ENCODE measurements around the gene HTR3B. TPM values are rescaled to one million over a fixed set of nuclear protein-coding genes. Genes with fewer than 3 reads are reported as not detected.

Gene HTR3B
- total RNA-seq, 1 experiment from 2014 or later, result not detected

GRCh38 chr11:113907681-113908080, 3.1 kb downstream of the HTR3B start:
- no peak overlapping the region for H3K4me2 ChIP-seq (ENCODE audit: insufficient read depth, insufficient read length, low read length)
- no peak overlapping the region for H2AK5ac ChIP-seq (ENCODE audit: insufficient read length, low read length)
- no peak overlapping the region for H3K14ac ChIP-seq (ENCODE audit: insufficient read depth, low read length)
- Mint-ChIP-seq H3K9me3 (no peaks in the 10 kb centered on the region; a peak in 1 of 5 replicates), H3K36me3 (ENCODE audit: insufficient read depth in 1 of 3, low read depth in 3 of 3) (no peaks in the 10 kb centered on the region), H3K4me3 (no peak overlapping the region), H3K27ac (no peak overlapping the region), H3K27me3 (ENCODE audit: low read depth) (no peaks in the 10 kb centered on the region; the same call in none of the 2 replicates), H3K4me1 (peaks cover 16% of the 10 kb centered on the region in 2 experiments)
- H3K23ac ChIP-seq (ENCODE audit: insufficient read length, low read depth, low read length), result no peak overlapping the region
- H4K20me1 ChIP-seq (ENCODE audit: control insufficient read depth, insufficient read depth, insufficient read length), result peaks cover 2% of the 10 kb centered on the region
- H3K27ac ChIP-seq (ENCODE audit: insufficient read length, low read depth, low read length), result no peak overlapping the region
- no peak overlapping the region for H3K56ac ChIP-seq (ENCODE audit: insufficient read length, low read depth, low read length)
- H3K9ac ChIP-seq (ENCODE audit: extremely low read depth, insufficient read length, low read length), result no peak overlapping the region
- no peak overlapping the region for H2BK15ac ChIP-seq (ENCODE audit: low read depth, low read length)
- H3K4ac ChIP-seq (ENCODE audit: low read depth, low read length), result no peak overlapping the region
- H3K23me2 ChIP-seq (ENCODE audit: insufficient read length, low read depth, low read length, poor library complexity, severe bottlenecking), result no peaks in the 10 kb centered on the region
- DNase-seq, result no peak
- no peak overlapping the region for H3K18ac ChIP-seq (ENCODE audit: insufficient read length, low read depth, low read length)
- H4K91ac ChIP-seq (ENCODE audit: insufficient read length, low read depth, low read length), result no peak overlapping the region
- no peak overlapping the region for H2AFZ ChIP-seq (ENCODE audit: low read length)
- H2BK20ac ChIP-seq (ENCODE audit: low read depth, low read length, poor library complexity, severe bottlenecking), result no peak overlapping the region
- H4K8ac ChIP-seq (replicated peaks; ENCODE audit: insufficient read length, low read depth, low read length), result no peak overlapping the region
- H3K4me1 ChIP-seq (ENCODE audit: insufficient read depth, low read length), result peaks cover 3% of the 10 kb centered on the region; the same call in 1 of the 2 replicates
- H4K5ac ChIP-seq (ENCODE audit: insufficient read length, low read depth, low read length), result no peak overlapping the region
- H3K9me3 ChIP-seq (ENCODE audit: control insufficient read depth, low read depth, low read length), result no peaks in the 10 kb centered on the region
- no peak overlapping the region for H2BK120ac ChIP-seq (ENCODE audit: low read depth, low read length, poor library complexity, severe bottlenecking)
- no peak for TF ChIP-seq CTCF (conservative IDR thresholded peaks at IDR 0.05)
- no peak overlapping the region for H2BK5ac ChIP-seq (ENCODE audit: insufficient read length, low read length)
- no peaks in the 10 kb centered on the region for H3K79me1 ChIP-seq (ENCODE audit: insufficient read depth, low read depth, low read length, poor library complexity, severe bottlenecking)
- no peaks in the 10 kb centered on the region for H3K79me2 ChIP-seq (ENCODE audit: insufficient read depth, low read length)
- no peak overlapping the region for H2BK12ac ChIP-seq (ENCODE audit: insufficient read length, low read depth, low read length)
- WGBS (ENCODE audit: extremely low coverage, insufficient read length, low lambda C conversion rate), result no CpG with 5 or more reads among the region's 8 CpGs
- no peaks in the 10 kb centered on the region for H3K27me3 ChIP-seq (ENCODE audit: insufficient read depth, low read length)
- H3T11ph ChIP-seq (ENCODE audit: low read length), result no peak overlapping the region
